GM21786 (cell line): ENCODE results near the gene SPATA18.

Experiments used
- ATAC-seq: cut with Tn5 transposase; IDR thresholded peaks from one replicate; pipeline ENCODE4 v1.9.1; 2021; ENCODE audit not compliant: unreplicated experiment

SPATA18 gene

GRCh38 chr4:52051213-52051614, at the start of gene SPATA18:
TSS of gene SPATA18 (plus strand) at chr4:52051304. CDS start at chr4:52051705, 401 bp downstream.
- peak; percentile 40 for ATAC-seq

- ATAC-seq = no peak
Measured at GRCh38 chr4:52001616-52002015, 49.5 kb upstream of the SPATA18 start.

GRCh38 chr4:52004414-52004813, 46.7 kb upstream of the SPATA18 start:
- ATAC-seq = no peak

GRCh38 chr4:52005604-52006273, 45.4 kb upstream of the SPATA18 start:
- ATAC-seq = no peak

- no peak for ATAC-seq
Measured at GRCh38 chr4:52006887-52007286, 44.2 kb upstream of the SPATA18 start.

GRCh38 chr4:52010986-52011385, 40.1 kb upstream of the SPATA18 start:
- no peak for ATAC-seq

GRCh38 chr4:52012651-52013050, 38.5 kb upstream of the SPATA18 start:
- no peak for ATAC-seq

GRCh38 chr4:52014903-52015302, 36.2 kb upstream of the SPATA18 start:
- no peak for ATAC-seq

- ATAC-seq = no peak
Measured at GRCh38 chr4:52015366-52015765, 35.7 kb upstream of the SPATA18 start.

- no peak for ATAC-seq
Measured at GRCh38 chr4:52016981-52017380, 34.1 kb upstream of the SPATA18 start.

GRCh38 chr4:52017814-52018213, 33.3 kb upstream of the SPATA18 start:
- no peak for ATAC-seq

- ATAC-seq = no peak
Measured at GRCh38 chr4:52019936-52020657, 31.0 kb upstream of the SPATA18 start, which contains the start of gene LRRC66. TSS of gene LRRC66 (minus strand) at chr4:52020363. CDS start at chr4:52017613, 2,750 bp downstream.

GRCh38 chr4:52028970-52029369, 22.1 kb upstream of the SPATA18 start:
- no peak for ATAC-seq

- ATAC-seq = no peak
Measured at GRCh38 chr4:52032005-52032404, 19.1 kb upstream of the SPATA18 start.

- ATAC-seq = no peak
Measured at GRCh38 chr4:52035190-52035589, 15.9 kb upstream of the SPATA18 start.

- no peak for ATAC-seq
Measured at GRCh38 chr4:52036886-52037530, 14.1 kb upstream of the SPATA18 start.

- ATAC-seq = peak; percentile 53
Measured at GRCh38 chr4:52037689-52038102, 13.4 kb upstream of the SPATA18 start.

- ATAC-seq = peak; percentile 84
Measured at GRCh38 chr4:52038103-52038912, 12.8 kb upstream of the SPATA18 start, which contains the start of gene SGCB. TSS of gene SGCB (minus strand) at chr4:52038299. CDS start at chr4:52038259, 40 bp downstream.

GRCh38 chr4:52045028-52045427, 6.1 kb upstream of the SPATA18 start:
- ATAC-seq = no peak

GRCh38 chr4:52049266-52049665, 1.8 kb upstream of the SPATA18 start:
- no peak for ATAC-seq
